Activated naive CD8-positive, alpha-beta T cell treated with anti-CD3 and anti-CD28 coated beads for 36 hours (primary cell): ENCODE results near the gene GAS2L2. TPM values are rescaled to one million over a fixed set of nuclear protein-coding genes. Genes with fewer than 3 reads are reported as not detected.
A peak's percentile ranks its signal among the peaks of the same experiment; 100 is the strongest.

Source experiments
- DNase-seq: peaks from one replicate; pipeline ENCODE4 v3.0.0; 2021
- H3K27ac Mint-ChIP-seq: one replicate; pipeline ENCODE4 v1.8.0; 2022; ENCODE audit warnings: mild to moderate bottlenecking, moderate library complexity, mixed read lengths
- H3K27me3 Mint-ChIP-seq: one replicate; pipeline ENCODE4 v1.8.0; 2022; ENCODE audit warnings: mild to moderate bottlenecking, mixed read lengths
- H3K36me3 Mint-ChIP-seq: one replicate; pipeline ENCODE4 v1.8.0; 2021; ENCODE audit warnings: mild to moderate bottlenecking, mixed read lengths
- H3K4me1 Mint-ChIP-seq: one replicate; pipeline ENCODE4 v1.8.0; 2021; ENCODE audit warnings: mixed read lengths
- H3K4me3 Mint-ChIP-seq: one replicate; pipeline ENCODE4 v1.8.0; 2022; ENCODE audit warnings: mild to moderate bottlenecking, moderate library complexity, mixed read lengths
- H3K9me3 Mint-ChIP-seq: one replicate; pipeline ENCODE4 v1.8.0; 2022; ENCODE audit warnings: mixed read lengths
- total RNA-seq, 2 experiments: library from RNA; stranded (reverse); gene quantifications; one replicate each; pipeline ENCODE4 v1.2.3, GENCODE V29; 2021

Gene GAS2L2
- total RNA-seq, 2 experiments from 2014 or later = 0.40 to 0.43 TPM

DNA sequence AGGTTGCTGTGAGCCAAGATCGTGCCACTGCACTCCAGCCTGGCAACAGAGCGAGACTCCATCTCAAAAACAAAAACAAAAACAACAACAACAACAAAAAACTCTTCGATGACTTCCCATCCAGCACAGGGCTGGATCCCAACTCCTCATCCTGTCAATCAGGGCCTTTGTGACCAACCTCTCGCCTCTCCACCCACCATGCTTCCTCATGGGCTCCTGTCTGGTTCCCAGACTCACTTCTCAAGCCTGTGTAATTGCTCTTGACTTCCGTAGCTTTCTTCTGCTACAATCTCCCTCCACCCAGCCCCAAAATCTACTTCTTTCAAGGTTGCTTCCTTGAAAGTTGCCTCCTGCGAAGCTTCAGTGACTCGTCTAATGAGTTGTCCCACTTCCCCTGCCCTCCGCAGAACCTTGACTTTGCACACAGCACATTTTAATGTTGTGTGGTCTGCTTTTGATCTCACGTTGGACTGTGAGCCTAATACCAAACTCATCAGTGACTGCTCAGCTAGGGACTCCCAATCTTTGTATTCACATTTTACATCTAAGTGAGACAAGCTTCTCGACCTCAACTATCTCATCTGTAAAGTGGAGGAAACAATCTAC lies 22.5 kb downstream of the GAS2L2 start:
- Mint-ChIP-seq H3K36me3 (peaks cover 8% of the 10 kb centered on the region), H3K9me3 (no peaks in the 10 kb centered on the region), H3K4me3 (peak overlapping the region; percentile 77), H3K4me1 (peaks cover 12% of the 10 kb centered on the region), H3K27me3 (no peaks in the 10 kb centered on the region), H3K27ac (no peak overlapping the region)
- DNase-seq = no peak

DNA sequence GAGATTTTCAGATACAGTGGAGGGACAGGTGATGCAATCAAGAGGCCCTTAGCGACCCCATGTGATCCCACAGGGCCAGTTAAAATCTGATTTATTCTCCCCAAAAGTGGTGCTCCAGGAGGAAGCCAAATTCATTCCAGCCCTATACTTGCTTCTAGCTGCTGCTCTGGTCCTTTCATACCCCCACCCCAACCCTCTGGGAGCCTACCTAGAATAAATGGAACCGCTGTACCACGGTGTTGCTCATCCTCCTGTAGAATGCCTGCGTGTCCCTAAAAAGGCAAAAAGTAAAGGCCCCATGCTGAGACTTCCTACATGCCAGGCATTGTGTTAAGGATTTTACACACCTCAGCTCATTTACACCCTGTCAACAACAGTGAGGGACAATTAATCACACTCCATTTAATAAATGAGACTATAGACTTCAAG lies 23.6 kb downstream of the GAS2L2 start:
- no peaks in the 10 kb centered on the region for H3K9me3 Mint-ChIP-seq
- no peak overlapping the region for H3K27ac Mint-ChIP-seq
- H3K4me1 Mint-ChIP-seq = peaks cover 12% of the 10 kb centered on the region
- H3K36me3 Mint-ChIP-seq = peaks cover 12% of the 10 kb centered on the region
- DNase-seq = no peak
- no peaks in the 10 kb centered on the region for H3K27me3 Mint-ChIP-seq
- no peak overlapping the region for H3K4me3 Mint-ChIP-seq

DNA sequence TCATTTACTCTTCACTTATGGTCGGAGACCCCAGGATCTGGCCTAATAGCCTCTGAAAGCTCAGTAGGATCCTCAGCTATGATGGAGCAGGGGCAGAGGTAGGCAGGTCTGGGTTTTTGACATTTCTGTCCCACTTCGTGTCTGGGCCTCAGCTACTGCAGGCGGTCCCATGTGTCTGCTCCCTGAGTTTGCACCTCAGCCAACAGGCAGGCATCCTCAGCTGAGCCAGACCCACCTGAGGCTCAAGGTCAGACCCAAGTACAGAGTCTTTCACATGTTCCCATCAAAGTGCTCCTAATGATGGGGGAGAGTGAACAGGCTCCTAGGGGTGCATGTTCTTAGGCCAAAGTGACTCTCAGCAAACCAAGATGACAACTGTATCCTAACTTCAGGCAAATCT lies 24.5 kb downstream of the GAS2L2 start:
- Mint-ChIP-seq H3K27me3 (no peaks in the 10 kb centered on the region), H3K4me1 (peaks cover 12% of the 10 kb centered on the region), H3K36me3 (peaks cover 13% of the 10 kb centered on the region), H3K9me3 (no peaks in the 10 kb centered on the region), H3K27ac (no peak overlapping the region), H3K4me3 (no peak overlapping the region)
- no peak for DNase-seq

DNA sequence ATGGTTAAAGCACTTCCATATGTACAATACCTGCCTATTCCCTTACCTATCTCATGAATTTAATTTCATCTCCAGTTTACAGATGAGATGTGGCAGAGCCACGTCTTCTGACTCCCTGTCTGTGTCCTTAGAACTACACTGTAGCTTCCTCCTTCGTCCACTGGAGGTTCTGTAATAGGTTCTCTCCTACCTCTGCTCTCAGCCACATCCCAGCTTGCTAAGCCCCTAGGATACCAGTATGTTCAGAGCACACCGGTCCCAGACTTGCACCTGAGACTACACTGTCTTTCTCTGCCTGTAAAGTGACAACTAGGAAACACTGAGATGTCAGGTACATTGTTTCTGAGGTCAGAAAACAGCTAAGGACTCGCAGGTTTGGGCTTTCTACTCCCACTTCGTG lies 25.4 kb downstream of the GAS2L2 start:
- Mint-ChIP-seq H3K9me3 (no peaks in the 10 kb centered on the region), H3K27ac (no peak overlapping the region), H3K27me3 (no peaks in the 10 kb centered on the region), H3K36me3 (peaks cover 16% of the 10 kb centered on the region), H3K4me1 (peaks cover 12% of the 10 kb centered on the region), H3K4me3 (no peak overlapping the region)
- DNase-seq = no peak

DNA sequence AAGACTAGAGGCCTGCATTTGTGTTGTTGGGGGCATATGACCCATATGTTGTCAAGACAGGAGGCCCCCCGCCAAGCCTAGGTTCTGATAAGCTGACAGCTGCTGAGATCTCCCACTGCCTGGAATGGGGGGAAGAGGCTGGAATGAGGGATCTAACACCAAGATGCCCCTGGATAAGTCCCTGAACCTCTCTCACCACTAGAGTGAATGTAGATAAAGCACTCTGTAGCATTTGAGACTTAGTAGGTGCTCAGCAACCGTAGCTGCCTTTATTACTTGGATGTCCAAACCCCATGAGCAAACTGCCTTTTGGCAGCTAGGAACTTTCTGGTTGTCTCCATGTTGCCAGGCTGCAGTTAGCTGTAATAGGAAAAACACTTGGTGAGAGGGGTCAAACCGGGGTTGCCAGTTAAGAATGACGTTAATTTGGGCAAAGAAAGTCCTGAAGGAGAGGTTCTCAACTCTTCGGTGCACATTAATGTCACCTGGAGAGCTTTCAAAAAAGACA lies 26.0 kb downstream of the GAS2L2 start:
- DNase-seq = no peak
- Mint-ChIP-seq H3K4me1 (peaks cover 12% of the 10 kb centered on the region), H3K36me3 (peaks cover 16% of the 10 kb centered on the region), H3K9me3 (no peaks in the 10 kb centered on the region), H3K27ac (no peak overlapping the region), H3K27me3 (no peaks in the 10 kb centered on the region), H3K4me3 (no peak overlapping the region)

DNA sequence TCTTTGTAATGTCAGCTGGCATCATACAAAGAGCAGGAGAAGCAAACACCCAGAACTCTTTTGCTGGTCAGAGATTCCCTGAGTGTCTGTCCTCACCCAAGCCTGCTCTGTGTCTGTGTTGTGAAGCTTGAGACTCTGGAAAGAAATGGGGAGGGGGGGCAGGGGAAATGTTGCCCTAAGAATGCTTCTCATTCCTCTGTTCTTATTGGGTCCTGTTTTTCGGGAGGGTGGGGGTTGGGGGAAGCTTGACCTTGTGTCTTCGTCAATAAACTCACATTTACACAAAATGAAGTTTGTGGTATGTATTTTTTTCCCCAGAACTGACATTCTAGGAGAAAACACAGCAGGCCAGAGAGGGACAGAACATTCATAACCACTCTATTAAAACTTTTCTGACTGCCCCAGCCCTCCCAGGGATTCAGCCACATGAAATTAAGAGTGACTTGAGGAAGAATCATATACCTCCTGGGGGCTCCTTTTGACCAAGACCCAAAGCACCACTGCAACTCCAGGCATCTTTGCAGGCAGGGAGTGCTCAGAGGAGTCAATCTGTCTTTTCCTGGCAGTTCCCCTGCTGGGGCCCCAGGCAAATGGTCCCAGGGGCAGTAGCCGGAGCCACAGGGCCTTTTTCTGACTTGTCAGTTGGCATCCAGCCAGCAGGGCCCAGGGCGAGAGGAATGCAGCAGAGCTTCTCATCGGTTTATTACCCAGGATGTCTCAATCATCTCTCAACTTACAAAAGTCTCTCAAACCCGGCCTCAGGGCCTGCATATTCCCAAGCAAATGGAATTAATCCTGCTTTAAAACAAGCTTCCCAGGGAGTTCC lies 26.7 kb downstream of the GAS2L2 start:
- no peak for DNase-seq
- H3K27me3 Mint-ChIP-seq = no peaks in the 10 kb centered on the region
- no peaks in the 10 kb centered on the region for H3K9me3 Mint-ChIP-seq
- no peak overlapping the region for H3K27ac Mint-ChIP-seq
- peaks cover 12% of the 10 kb centered on the region for H3K4me1 Mint-ChIP-seq
- H3K36me3 Mint-ChIP-seq = peaks cover 16% of the 10 kb centered on the region
- no peak overlapping the region for H3K4me3 Mint-ChIP-seq

DNA sequence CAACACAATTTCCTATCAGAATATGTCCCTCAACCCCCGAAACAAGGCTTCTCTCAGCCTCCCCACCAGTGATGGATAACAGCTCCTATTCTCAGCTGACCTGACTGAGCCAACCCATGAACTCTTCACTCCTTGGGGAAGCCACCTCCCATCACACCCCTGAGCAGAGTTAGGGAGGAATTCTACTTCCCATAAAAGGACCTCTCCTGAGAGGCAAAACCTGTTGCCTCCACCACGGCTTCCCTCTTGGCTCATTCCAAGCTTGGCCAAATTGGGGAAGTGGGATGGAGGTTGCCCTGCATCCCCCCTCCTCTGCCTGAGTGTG lies 27.3 kb downstream of the GAS2L2 start:
- Mint-ChIP-seq H3K27me3 (no peaks in the 10 kb centered on the region), H3K9me3 (no peaks in the 10 kb centered on the region), H3K4me1 (peaks cover 7% of the 10 kb centered on the region), H3K4me3 (no peak overlapping the region), H3K36me3 (peaks cover 13% of the 10 kb centered on the region), H3K27ac (no peak overlapping the region)
- DNase-seq = no peak

DNA sequence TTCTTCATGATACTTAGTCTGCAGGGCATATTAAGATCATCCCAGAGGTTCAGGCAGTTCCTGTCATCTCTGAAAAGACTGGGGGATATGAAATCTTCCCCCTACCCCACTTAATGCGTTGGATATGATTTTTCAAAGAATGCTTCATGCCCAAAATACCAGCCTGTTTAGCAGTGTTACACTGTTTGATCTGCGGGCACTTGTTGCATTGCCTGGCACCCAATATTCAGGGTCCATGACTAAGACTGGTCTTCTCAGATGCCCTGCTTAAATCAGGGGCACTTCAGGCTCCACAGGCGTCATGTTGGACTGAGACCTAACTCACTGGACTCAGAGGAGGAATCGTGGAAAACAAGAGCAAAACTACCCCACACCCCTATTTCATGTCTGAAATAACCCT lies 28.0 kb downstream of the GAS2L2 start:
- H3K27me3 Mint-ChIP-seq = no peaks in the 10 kb centered on the region
- peaks cover 1% of the 10 kb centered on the region for H3K4me1 Mint-ChIP-seq
- DNase-seq = no peak
- H3K9me3 Mint-ChIP-seq = no peaks in the 10 kb centered on the region
- H3K36me3 Mint-ChIP-seq = peaks cover 10% of the 10 kb centered on the region
- H3K27ac Mint-ChIP-seq = no peak overlapping the region
- no peak overlapping the region for H3K4me3 Mint-ChIP-seq

DNA sequence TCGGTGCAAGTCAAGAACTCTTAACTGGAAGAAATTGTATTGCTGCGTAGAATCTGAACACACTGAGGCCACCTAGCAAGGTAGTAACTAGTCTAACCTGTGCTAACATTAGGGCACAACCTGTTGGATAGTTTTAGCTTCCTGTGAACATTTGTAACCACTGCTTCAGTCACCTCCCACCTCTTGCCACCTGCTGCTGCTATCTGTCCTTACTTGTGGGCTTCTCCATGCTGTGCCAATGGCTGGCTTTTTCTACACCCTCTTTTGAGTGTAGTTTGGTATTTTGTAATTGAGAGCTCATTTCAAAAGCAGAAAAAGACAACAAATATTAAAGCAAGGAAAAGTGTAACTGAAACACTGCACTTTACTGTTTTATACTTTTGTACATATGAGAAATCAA lies 29.3 kb downstream of the GAS2L2 start:
- peaks cover 13% of the 10 kb centered on the region for H3K36me3 Mint-ChIP-seq
- H3K27me3 Mint-ChIP-seq = no peaks in the 10 kb centered on the region
- no peak for DNase-seq
- no peak overlapping the region for H3K4me3 Mint-ChIP-seq
- H3K27ac Mint-ChIP-seq = no peak overlapping the region
- no peaks in the 10 kb centered on the region for H3K9me3 Mint-ChIP-seq
- H3K4me1 Mint-ChIP-seq = no peaks in the 10 kb centered on the region

DNA sequence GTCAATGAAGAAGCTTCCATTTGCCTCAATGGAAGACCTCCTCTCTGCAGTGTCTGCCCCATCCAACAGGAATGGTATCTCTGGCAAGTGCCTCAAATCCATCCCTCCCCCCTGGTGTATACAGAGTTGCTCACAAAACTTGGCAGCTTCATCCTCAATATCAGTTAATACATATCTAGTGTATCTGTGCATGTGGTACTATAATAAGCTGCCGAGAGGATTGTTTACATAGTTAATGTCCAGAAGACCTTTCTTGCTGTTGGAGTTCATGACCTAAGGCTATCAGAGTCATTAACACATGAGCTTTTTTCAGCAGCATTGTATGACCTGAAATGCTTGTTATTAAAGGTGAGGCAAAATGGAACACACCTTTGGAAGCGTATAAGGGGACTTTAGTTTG lies 35.6 kb downstream of the GAS2L2 start:
- Mint-ChIP-seq H3K9me3 (no peaks in the 10 kb centered on the region), H3K4me3 (no peak overlapping the region)

DNA sequence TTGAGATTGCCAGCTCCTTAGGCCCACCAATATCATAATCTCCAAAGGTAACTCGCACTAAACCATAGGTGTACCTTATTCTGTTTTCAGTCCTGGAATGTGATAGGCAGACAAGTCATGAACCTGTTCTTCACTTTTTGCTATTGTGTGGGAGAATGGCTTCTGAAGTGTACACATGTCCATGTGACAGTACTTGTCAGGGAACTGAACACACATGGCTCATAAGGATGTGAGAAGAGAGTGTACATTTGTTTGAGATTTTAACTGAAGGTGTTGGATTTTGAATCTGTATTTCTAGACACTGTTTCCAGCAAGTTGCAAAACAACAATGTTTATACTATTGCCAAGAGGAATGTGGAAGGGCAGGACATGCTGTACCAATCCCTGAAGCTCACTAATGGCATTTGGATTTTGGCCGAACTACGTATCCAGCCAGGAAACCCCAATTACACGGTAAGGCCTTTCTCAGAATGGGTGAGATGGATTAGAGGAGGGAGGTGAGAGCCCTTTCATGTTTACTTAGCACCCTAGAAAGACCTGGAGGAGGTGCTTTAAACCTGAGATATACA lies 36.1 kb downstream of the GAS2L2 start:
- Mint-ChIP-seq H3K4me1 (no peaks in the 10 kb centered on the region), H3K9me3 (no peaks in the 10 kb centered on the region), H3K27ac (no peak overlapping the region), H3K4me3 (no peak overlapping the region), H3K27me3 (no peaks in the 10 kb centered on the region), H3K36me3 (peaks cover 14% of the 10 kb centered on the region)
- no peak for DNase-seq

More for the DNA sequence above, 35.6 kb downstream of the GAS2L2 start:
- Mint-ChIP-seq H3K4me1 (no peaks in the 10 kb centered on the region), H3K27me3 (no peaks in the 10 kb centered on the region), H3K36me3 (peaks cover 14% of the 10 kb centered on the region), H3K27ac (no peak overlapping the region)
- no peak for DNase-seq

DNA sequence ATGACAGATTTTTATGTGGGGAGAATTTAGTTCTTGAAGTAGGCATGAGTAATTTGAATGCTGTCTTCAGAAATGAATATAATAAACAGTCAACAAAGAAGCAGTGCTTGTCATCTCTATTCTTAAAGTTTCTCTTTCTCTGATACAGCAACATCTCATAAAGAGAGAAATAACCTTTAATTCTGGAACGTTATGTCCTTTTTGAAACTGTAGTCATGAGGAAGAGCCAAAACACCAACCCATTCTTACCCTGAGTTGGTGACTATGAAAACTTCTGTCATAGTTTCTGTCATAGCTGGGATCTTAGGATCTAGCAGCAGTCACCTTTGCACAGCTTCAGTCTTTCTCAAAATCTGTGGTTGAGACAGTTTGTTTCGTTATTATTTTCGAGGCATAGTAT lies 36.9 kb downstream of the GAS2L2 start:
- Mint-ChIP-seq H3K9me3 (no peaks in the 10 kb centered on the region), H3K36me3 (peaks cover 15% of the 10 kb centered on the region), H3K27ac (no peak overlapping the region), H3K27me3 (no peaks in the 10 kb centered on the region), H3K4me3 (no peak overlapping the region), H3K4me1 (peaks cover 1% of the 10 kb centered on the region)
- DNase-seq = no peak

DNA sequence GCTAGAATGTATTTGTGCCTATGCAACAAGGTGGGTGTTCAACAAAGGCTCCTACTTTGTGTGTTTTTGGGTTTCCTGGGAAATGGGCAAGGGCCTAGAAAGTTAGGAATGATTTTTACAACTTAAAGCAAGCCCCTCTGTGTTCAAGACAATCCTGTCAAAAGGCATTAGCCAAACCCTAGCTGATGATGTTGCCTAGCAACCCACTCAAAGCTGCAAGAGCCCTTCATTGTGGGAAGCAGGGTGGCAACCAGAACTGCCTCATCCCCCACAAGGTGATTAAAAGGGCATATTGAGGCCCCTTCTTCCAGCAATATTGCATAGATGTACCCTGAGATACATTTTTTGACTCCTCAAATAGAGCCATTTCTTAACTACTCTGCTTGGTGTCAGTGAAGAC lies 37.6 kb downstream of the GAS2L2 start:
- Mint-ChIP-seq H3K27ac (no peak overlapping the region), H3K36me3 (peaks cover 17% of the 10 kb centered on the region), H3K4me3 (no peak overlapping the region), H3K9me3 (no peaks in the 10 kb centered on the region), H3K27me3 (no peaks in the 10 kb centered on the region), H3K4me1 (peaks cover 3% of the 10 kb centered on the region)
- DNase-seq = no peak

DNA sequence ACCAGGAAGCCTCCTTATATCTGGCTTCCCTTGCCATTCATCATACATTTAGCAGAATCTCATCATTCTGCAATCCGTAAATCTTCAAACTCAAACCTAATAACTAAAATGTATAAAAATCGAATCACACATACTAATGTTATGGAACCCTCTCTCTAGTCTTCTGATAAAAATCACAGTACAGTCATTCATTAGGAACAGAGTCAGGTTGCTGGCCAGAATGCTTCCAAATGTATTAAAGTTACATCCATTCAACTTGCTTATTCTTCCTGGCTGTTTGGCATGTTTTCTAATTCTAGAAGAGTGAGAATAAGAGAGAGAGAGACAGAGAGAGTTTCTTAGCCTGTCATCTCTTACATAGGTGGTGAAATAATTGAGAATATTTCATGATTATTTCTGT lies 38.1 kb downstream of the GAS2L2 start:
- Mint-ChIP-seq H3K27me3 (no peaks in the 10 kb centered on the region), H3K36me3 (peaks cover 19% of the 10 kb centered on the region), H3K9me3 (no peaks in the 10 kb centered on the region), H3K4me3 (no peak overlapping the region), H3K27ac (no peak overlapping the region), H3K4me1 (peaks cover 3% of the 10 kb centered on the region)
- no peak for DNase-seq

DNA sequence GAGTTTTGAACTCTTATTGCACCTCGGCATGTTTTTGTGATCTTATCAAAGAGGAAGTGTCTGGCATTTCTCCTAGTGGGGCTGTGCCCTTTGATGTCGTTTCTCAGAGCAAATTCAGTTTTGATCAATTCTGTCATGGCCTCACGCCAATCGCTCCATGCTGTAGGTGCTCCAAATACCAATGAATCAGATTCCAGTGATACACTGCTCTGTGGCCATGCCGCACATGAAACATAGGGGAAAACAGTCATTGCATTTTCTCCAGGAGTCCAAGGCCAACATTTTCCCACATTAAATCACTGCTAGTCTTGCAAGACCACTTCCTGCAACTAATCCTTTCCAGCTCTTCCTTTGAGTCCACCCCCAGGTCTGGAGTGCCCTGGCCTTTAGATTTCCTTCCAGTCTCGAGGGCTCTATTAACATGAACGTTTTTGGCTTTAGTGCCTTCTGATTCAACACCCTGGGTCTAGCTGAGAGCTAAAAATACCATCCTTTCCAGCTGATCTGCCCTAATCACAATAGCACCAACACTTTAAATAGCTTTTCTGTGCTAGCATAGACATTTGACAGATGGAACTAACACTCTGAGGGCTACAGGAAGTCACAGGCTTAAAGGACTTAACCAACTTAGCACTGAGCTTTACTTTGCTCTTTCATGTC lies 39.8 kb downstream of the GAS2L2 start:
- no peaks in the 10 kb centered on the region for H3K27me3 Mint-ChIP-seq
- no peak overlapping the region for H3K4me3 Mint-ChIP-seq
- peaks cover 21% of the 10 kb centered on the region for H3K36me3 Mint-ChIP-seq
- no peak overlapping the region for H3K27ac Mint-ChIP-seq
- H3K9me3 Mint-ChIP-seq = no peaks in the 10 kb centered on the region
- H3K4me1 Mint-ChIP-seq = peaks cover 10% of the 10 kb centered on the region
- DNase-seq = no peak
